Cardiac muscle cell (in vitro differentiated cells and primary cell): ENCODE data around the gene RECQL5. TPM values are rescaled to one million over a fixed set of nuclear protein-coding genes. Genes with fewer than 3 reads are reported as not detected.

Experiments
- DNase-seq, 2 donors: peaks; one replicate each; pipeline versions ENCODE4 v3.0.0 to v3.0.0-alpha.2; 2010 to 2017; ENCODE audit warnings: low read depth in 1 of 2, low spot score in 1 of 2
- H3K27ac ChIP-seq: fragments of 200-600 bp; sonication (generic); 2 replicates; pipeline ENCODE4 v1.5.1; 2016
- H3K27me3 ChIP-seq: fragments of 200-600 bp; sonication (generic); 2 replicates; pipeline ENCODE4 v1.6.0; 2016; ENCODE audit warnings: control low read depth
- H3K36me3 ChIP-seq: fragments of 200-600 bp; sonication (generic); 2 replicates; pipeline ENCODE4 v1.5.1; 2016; ENCODE audit warnings: control low read depth
- H3K4me1 ChIP-seq: fragments of 200-600 bp; sonication (generic); 2 replicates; pipeline ENCODE4 v1.8.1; 2017; ENCODE audit warnings: low read depth, mild to moderate bottlenecking, mixed run types
- H3K4me3 ChIP-seq: fragments of 200-600 bp; sonication (generic); 2 replicates; pipeline ENCODE4 v1.5.1; 2016; ENCODE audit warnings: mild to moderate bottlenecking
- H3K9me3 ChIP-seq: fragments of 200-600 bp; sonication (generic); 2 replicates; pipeline ENCODE4 v1.5.1; 2017; ENCODE audit warnings: low read depth, mild to moderate bottlenecking, control low read depth
- polyA plus RNA-seq: library from polyadenylated mRNA; unstranded; fragments of >200 nt; fragmentation: Nextera tagmentation; extraction: Ambion mirVana; gene quantifications from 2 replicates; pipeline ENCODE4 v1.2.1, GENCODE V29; 2016
- total RNA-seq: library from RNA; depleted of rRNA; stranded (reverse); fragments of >200 nt; gene quantifications from 2 replicates; pipeline ENCODE4 v1.2.3, GENCODE V29; 2016
- TF ChIP-seq, protein P1 (sequence below): IDR thresholded peaks from 2 replicates; pipeline ENCODE4 v1.5.1; 2012; ENCODE audit warnings: low read depth, mild to moderate bottlenecking, low read length

Gene RECQL5
- total and polyA plus RNA-seq, 2 experiments from 2014 or later, result 28.6 to 43.1 TPM

DNA sequence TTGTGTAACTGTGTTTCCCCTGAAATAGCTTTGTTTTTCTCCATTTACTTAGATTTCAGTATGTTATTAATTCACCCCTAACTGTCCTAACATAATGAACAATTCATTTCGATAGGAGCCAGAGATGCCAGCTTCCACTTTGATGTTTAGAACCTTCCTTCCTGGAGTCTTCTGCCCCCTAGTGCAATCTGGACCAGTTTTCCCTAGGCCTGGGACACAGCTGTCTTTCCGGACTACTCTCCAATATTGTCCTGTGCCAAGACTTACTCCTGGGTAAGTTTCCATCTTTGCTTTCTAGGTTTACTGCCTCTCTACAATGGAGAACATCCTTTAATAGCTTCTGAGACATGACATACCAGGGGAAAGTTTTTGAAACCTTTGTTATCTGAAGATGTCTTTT, 12.8 kb downstream of the RECQL5 start:
- no peaks in the 10 kb centered on the region for H3K9me3 ChIP-seq
- no peaks in the 10 kb centered on the region for H3K4me1 ChIP-seq
- no peak overlapping the region for H3K4me3 ChIP-seq
- H3K27me3 ChIP-seq, result no peaks in the 10 kb centered on the region
- H3K27ac ChIP-seq, result no peak overlapping the region
- TF ChIP-seq, protein P1, sequence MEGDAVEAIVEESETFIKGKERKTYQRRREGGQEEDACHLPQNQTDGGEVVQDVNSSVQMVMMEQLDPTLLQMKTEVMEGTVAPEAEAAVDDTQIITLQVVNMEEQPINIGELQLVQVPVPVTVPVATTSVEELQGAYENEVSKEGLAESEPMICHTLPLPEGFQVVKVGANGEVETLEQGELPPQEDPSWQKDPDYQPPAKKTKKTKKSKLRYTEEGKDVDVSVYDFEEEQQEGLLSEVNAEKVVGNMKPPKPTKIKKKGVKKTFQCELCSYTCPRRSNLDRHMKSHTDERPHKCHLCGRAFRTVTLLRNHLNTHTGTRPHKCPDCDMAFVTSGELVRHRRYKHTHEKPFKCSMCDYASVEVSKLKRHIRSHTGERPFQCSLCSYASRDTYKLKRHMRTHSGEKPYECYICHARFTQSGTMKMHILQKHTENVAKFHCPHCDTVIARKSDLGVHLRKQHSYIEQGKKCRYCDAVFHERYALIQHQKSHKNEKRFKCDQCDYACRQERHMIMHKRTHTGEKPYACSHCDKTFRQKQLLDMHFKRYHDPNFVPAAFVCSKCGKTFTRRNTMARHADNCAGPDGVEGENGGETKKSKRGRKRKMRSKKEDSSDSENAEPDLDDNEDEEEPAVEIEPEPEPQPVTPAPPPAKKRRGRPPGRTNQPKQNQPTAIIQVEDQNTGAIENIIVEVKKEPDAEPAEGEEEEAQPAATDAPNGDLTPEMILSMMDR, result no peak
- peaks cover 26% of the 10 kb centered on the region for H3K36me3 ChIP-seq
- DNase-seq, result peak in 1 of 2 donors; percentile 15

DNA sequence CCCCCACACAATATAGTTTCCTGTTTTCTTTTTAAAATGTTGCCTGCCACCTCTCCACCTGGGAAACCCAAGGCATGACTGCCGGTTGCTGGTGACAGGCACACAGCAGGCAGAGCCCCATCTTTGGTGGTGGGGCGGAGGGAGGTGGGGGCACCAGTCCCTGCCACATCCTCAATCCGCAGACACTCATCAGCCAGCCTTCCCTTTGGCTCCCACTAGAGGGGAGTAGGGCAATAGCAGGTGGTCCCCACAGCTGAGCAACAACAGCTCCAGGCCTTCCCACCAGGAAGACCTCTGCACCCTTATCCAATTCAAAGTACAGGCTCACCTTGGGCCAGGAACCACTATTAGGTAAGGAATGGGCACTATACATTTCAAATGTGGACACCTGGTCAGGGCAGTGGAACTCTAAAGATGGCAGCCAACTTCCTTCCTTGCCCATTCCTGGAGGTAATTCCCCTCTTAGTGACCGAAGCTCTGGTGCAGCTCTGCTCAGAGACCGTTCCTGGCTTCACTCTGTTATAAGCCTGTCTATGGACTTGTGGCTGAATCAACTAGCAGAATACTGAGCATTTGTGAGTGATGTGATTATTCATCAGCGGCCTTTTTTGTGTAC, 13.9 kb downstream of the RECQL5 start:
- Histone ChIP-seq H3K4me1 (no peaks in the 10 kb centered on the region), H3K9me3 (no peaks in the 10 kb centered on the region), H3K36me3 (peaks cover 24% of the 10 kb centered on the region), H3K4me3 (no peak overlapping the region), H3K27ac (peak overlapping the region; percentile 28), H3K27me3 (no peaks in the 10 kb centered on the region)
- TF ChIP-seq, protein P1, result peak; percentile 85
- peak; percentile 36 to 55 for DNase-seq

- no peaks in the 10 kb centered on the region for H3K27me3 ChIP-seq
- TF ChIP-seq, protein P1, result no peak
- no peaks in the 10 kb centered on the region for H3K9me3 ChIP-seq
- peaks cover 24% of the 10 kb centered on the region for H3K36me3 ChIP-seq
- DNase-seq, result no peak
- no peak overlapping the region for H3K4me3 ChIP-seq
- no peaks in the 10 kb centered on the region for H3K4me1 ChIP-seq
- no peak overlapping the region for H3K27ac ChIP-seq
These were observed 14.6 kb downstream of the RECQL5 start for GRCh38 chr17:75652341-75652740.

GRCh38 chr17:75650874-75651273, 16.1 kb downstream of the RECQL5 start:
- Histone ChIP-seq H3K4me1 (no peaks in the 10 kb centered on the region), H3K4me3 (no peak overlapping the region), H3K9me3 (no peaks in the 10 kb centered on the region), H3K27me3 (no peaks in the 10 kb centered on the region), H3K36me3 (peaks cover 24% of the 10 kb centered on the region), H3K27ac (no peak overlapping the region)
- DNase-seq, result no peak
- TF ChIP-seq, protein P1, result no peak

GRCh38 chr17:75649687-75650086, 17.3 kb downstream of the RECQL5 start:
- Histone ChIP-seq H3K27ac (no peak overlapping the region), H3K36me3 (peaks cover 22% of the 10 kb centered on the region), H3K4me3 (no peak overlapping the region), H3K4me1 (no peaks in the 10 kb centered on the region), H3K9me3 (no peaks in the 10 kb centered on the region), H3K27me3 (no peaks in the 10 kb centered on the region)
- TF ChIP-seq, protein P1, result no peak
- no peak for DNase-seq
